Ishikawa (cell line): Measurements from ENCODE around the gene SOD1.

Source experiments
- CEBPB ChIP-seq: IDR thresholded peaks from 2 replicates; pipeline ENCODE4 v1.6.1; 2012
- CREB1 ChIP-seq: IDR thresholded peaks from 2 replicates; pipeline ENCODE4 v1.6.1; 2012; ENCODE audit warnings: low read depth
- EGR1 ChIP-seq: IDR thresholded peaks from 2 replicates; pipeline ENCODE4 v1.6.1; 2012
- EP300 ChIP-seq: IDR thresholded peaks from 2 replicates; pipeline ENCODE4 v1.6.1; 2012; ENCODE audit warnings: borderline replicate concordance
- FOXM1 ChIP-seq: IDR thresholded peaks from 2 replicates; pipeline ENCODE4 v1.6.1; 2012; ENCODE audit warnings: low read depth, borderline replicate concordance
- NFIC ChIP-seq: IDR thresholded peaks from 2 replicates; pipeline ENCODE4 v1.6.1; 2012
- RAD21 ChIP-seq: IDR thresholded peaks from 2 replicates; pipeline ENCODE4 v1.6.1; 2012; ENCODE audit warnings: low read depth
- REST ChIP-seq: IDR thresholded peaks from 2 replicates; pipeline ENCODE4 v1.6.1; 2012; ENCODE audit warnings: low read depth, mild to moderate bottlenecking
- TAF1 ChIP-seq: IDR thresholded peaks from 2 replicates; pipeline ENCODE4 v1.6.1; 2012; ENCODE audit warnings: low read depth, mild to moderate bottlenecking
- TCF12 ChIP-seq: IDR thresholded peaks from 2 replicates; pipeline ENCODE4 v1.6.1; 2012; ENCODE audit warnings: low read depth
- TEAD4 ChIP-seq: IDR thresholded peaks from 2 replicates; pipeline ENCODE4 v1.6.1; 2012
- YY1 ChIP-seq: IDR thresholded peaks from 2 replicates; pipeline ENCODE4 v1.6.1; 2012; ENCODE audit warnings: low read depth
- ZBTB7A ChIP-seq: IDR thresholded peaks from 2 replicates; pipeline ENCODE4 v1.6.1; 2012; ENCODE audit warnings: low read depth
- TF ChIP-seq, protein P1 (sequence below): IDR thresholded peaks from 2 replicates; pipeline ENCODE4 v1.6.1; 2012
- TF ChIP-seq, protein P2 (sequence below): IDR thresholded peaks from 2 replicates; pipeline ENCODE4 v1.6.1; 2012

SOD1 gene

DNA sequence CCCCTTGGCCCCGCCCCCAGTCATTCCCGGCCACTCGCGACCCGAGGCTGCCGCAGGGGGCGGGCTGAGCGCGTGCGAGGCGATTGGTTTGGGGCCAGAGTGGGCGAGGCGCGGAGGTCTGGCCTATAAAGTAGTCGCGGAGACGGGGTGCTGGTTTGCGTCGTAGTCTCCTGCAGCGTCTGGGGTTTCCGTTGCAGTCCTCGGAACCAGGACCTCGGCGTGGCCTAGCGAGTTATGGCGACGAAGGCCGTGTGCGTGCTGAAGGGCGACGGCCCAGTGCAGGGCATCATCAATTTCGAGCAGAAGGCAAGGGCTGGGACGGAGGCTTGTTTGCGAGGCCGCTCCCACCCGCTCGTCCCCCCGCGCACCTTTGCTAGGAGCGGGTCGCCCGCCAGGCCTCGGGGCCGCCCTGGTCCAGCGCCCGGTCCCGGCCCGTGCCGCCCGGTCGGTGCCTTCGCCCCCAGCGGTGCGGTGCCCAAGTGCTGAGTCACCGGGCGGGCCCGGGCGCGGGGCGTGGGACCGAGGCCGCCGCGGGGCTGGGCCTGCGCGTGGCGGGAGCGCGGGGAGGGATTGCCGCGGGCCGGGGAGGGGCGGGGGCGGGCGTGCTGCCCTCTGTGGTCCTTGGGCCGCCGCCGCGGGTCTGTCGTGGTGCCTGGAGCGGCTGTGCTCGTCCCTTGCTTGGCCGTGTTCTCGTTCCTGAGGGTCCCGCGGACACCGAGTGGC is at the start of gene SOD1:
TSS of gene SOD1 (plus strand) at position 158 of the 723 bp plus-strand sequence. CDS start at position 235, 77 bp downstream.
- TF ChIP-seq YY1 = peak; percentile 74
- TF ChIP-seq EGR1 = no peak
- TF ChIP-seq EP300 = 0 out of 2 replicates have a peak, but pooled peaks have one; percentile 21
- TF ChIP-seq, protein P1, sequence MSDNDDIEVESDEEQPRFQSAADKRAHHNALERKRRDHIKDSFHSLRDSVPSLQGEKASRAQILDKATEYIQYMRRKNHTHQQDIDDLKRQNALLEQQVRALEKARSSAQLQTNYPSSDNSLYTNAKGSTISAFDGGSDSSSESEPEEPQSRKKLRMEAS = peak; percentile 92
- TF ChIP-seq TAF1 = peak; percentile 58; the same call in 1 of the 2 replicates
- TF ChIP-seq, protein P2, sequence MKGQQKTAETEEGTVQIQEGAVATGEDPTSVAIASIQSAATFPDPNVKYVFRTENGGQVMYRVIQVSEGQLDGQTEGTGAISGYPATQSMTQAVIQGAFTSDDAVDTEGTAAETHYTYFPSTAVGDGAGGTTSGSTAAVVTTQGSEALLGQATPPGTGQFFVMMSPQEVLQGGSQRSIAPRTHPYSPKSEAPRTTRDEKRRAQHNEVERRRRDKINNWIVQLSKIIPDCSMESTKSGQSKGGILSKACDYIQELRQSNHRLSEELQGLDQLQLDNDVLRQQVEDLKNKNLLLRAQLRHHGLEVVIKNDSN = no peak
- TF ChIP-seq TEAD4 = no peak
- TF ChIP-seq TCF12 = no peak
- TF ChIP-seq ZBTB7A = no peak
- TF ChIP-seq FOXM1 = no peak

- no peak for TF ChIP-seq FOXM1
- no peak for TF ChIP-seq TEAD4
- TF ChIP-seq EGR1 = no peak
- TF ChIP-seq ZBTB7A = no peak
- TF ChIP-seq TCF12 = no peak
- TF ChIP-seq REST = no peak
- TF ChIP-seq, protein P1 = no peak
- no peak for TF ChIP-seq EP300
- TF ChIP-seq NFIC = no peak
- TF ChIP-seq CREB1 = no peak
- TF ChIP-seq RAD21 = no peak
- no peak for TF ChIP-seq CEBPB
- no peak for TF ChIP-seq TAF1
- TF ChIP-seq YY1 = no peak
- TF ChIP-seq, protein P2 = no peak
Observed at GRCh38 chr21:31611445-31611844, 48.0 kb upstream of the SOD1 start.

DNA sequence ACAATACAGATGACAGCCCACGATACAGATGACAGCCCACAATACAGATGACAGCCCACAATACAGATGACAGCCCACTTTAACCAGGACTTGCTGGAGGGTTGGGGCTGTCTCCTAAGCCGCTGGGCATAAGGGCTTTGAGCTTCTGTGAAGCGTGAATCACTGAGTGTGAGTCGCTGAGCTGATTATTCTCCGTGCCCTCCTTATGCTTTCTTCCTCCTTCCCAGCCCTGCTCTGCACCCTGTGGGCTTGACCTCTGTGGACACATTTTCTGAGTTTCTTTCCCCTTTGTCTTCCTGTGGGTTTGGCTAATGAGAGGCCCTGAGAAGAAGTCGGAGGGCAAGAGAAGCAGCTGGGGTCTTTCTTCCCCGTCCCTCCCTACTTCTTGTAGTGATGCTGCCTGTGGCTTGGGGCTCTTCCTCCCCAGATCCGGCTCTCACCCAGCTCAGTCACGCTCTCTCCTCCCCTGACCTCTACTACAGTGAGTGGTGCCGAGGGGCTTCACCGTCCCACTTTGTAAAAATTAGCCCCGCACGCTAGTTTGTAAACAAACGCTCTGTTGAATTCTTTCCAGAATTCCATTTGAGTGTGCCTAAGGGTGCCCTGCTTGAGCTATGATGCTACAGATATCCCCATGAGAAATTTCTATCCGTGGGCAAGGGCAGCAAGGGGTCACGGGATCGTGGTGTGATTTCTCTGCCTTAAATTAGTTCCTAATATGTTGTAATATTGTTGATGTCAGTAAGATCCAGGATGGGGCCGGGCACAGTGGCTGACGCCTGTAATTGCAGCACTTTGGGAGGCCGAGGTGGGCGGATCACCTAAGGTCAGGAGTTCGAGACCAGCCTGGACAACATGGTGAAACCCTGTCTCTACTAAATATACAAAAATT is 46.4 kb upstream of the SOD1 start:
- TF ChIP-seq, protein P2 = no peak
- TF ChIP-seq REST (no peak), EGR1 (no peak), TCF12 (no peak), CREB1 (no peak), TAF1 (no peak), ZBTB7A (no peak), NFIC (no peak), CEBPB (no peak), TEAD4 (no peak), FOXM1 (no peak), EP300 (no peak), YY1 (no peak), RAD21 (no peak)
- TF ChIP-seq, protein P1 = no peak

- TF ChIP-seq, protein P1 = no peak
- no peak for TF ChIP-seq EP300
- TF ChIP-seq NFIC = no peak
- no peak for TF ChIP-seq YY1
- no peak for TF ChIP-seq TCF12
- TF ChIP-seq REST = no peak
- no peak for TF ChIP-seq TAF1
- TF ChIP-seq FOXM1 = no peak
- TF ChIP-seq CREB1 = no peak
- TF ChIP-seq ZBTB7A = no peak
- no peak for TF ChIP-seq TEAD4
- TF ChIP-seq, protein P2 = no peak
Observed at GRCh38 chr21:31614705-31615104, 44.8 kb upstream of the SOD1 start.
